SH-SY5Y (cell line): ENCODE results near the gene TMEM181.

Experiments used
- GATA2 ChIP-seq: IDR thresholded peaks from 2 replicates; pipeline ENCODE4 v1.6.1; 2011; ENCODE audit warnings: mild to moderate bottlenecking, low read depth, low read length
- GATA3 ChIP-seq: IDR thresholded peaks from 2 replicates; pipeline ENCODE4 v1.6.1; 2011; ENCODE audit warnings: low read depth, mild to moderate bottlenecking, low read length, moderate library complexity

- TF ChIP-seq GATA2 = no peak
- TF ChIP-seq GATA3 = no peak
Observed at GRCh38 chr6:158517038-158517437, 42.9 kb upstream of the TMEM181 start.
